NCI-H2227 (cell line): ENCODE measurements around the gene ULBP1.
"Not testable (repeated sequence)": the region's sequence is repeated elsewhere in the genome, so short reads cannot be mapped to it uniquely, and the experiment has no call there.

ENCODE experiments used
- DNase-seq: peaks from one replicate; lab custom pipeline; 2025; ENCODE audit not compliant: unreplicated experiment; lab: John Stamatoyannopoulos, UW

Gene ULBP1, protein sequence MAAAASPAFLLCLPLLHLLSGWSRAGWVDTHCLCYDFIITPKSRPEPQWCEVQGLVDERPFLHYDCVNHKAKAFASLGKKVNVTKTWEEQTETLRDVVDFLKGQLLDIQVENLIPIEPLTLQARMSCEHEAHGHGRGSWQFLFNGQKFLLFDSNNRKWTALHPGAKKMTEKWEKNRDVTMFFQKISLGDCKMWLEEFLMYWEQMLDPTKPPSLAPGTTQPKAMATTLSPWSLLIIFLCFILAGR

DNA sequence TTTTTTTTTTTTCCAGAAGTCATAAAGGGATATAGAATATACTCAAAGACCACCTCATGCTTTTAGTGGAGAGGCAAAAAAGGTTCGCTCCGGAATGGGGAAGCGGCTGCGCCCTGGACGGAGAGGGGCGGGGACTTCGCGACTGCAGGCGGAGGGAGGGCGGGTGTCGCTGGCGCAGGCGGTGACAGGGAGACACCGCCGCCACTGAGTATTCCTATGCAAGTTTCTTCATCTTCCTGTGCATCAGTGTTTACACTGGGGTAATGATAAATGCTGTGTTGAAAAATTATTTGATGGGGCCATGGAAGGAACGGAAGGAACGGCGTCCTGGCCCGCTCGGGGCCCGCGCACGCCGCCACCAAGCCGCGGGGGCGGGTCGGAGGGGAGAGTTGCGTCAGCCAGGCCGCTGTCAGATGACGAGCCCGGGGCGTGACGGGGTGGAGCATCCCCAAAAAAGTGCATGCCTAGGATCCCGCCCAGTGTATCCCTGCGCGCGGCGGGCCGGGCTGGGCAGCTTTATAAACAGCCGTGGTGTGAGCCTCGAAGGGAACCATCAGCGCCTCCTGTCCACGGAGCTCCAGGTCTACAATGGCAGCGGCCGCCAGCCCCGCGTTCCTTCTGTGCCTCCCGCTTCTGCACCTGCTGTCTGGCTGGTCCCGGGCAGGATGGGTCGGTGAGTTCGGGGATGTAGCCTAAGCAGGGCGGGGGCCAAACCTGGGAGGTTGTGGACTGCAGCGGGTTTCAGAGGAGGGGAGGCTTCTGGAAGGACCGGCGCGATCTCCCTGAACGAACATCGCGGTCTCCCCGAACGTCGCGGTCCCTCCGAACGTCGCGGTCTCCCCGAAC lies at the start of gene ULBP1:
Gene ULBP1 (plus strand): TSS at position 482 of the 846 bp plus-strand sequence. CDS start 107 bp downstream, at position 589.
- DNase-seq: peak; percentile 89

DNA sequence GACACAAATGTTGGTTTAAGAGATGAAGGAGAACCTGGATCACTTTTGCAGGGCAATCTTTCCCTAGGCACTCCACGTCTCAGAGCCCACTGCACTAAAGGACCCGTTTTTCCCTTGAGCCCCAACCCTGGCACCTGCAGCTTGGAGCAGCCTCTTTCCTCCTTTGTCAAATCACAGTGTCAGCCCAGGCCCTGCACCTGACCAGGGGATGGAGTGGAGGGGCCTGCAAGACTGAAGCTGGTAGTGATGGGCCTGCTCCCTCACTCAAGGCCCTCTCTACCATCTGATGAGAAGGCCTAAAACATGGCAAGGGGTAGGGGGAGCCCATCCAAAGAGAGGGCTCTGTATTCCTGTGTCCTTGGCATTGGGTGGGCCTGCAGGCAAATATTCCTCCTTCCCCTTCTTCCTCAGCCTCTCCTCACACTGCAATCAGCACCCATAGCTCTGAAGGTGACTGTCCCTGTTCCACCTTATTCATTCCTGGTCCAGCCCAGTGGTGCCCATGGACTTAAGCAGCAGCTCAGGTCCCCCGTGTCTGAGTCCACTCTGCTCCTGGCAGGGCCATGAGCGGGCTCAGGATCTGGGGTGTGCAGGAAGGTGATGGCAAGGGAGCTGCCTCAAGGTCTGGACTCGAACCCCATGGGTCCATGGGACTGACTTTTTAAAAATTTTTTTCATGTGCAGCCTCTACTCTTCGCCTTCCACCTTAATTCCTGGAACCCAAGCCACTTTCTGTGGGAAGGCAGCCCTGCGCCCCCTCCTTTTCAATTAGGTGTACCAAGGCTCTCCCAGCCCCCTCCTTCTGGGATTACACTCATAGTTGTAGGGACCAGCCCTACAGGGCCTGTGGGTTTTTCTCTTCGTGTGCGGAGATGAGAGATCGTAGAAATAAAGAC lies 47.5 kb upstream of the ULBP1 start:
- no peak for DNase-seq

DNA sequence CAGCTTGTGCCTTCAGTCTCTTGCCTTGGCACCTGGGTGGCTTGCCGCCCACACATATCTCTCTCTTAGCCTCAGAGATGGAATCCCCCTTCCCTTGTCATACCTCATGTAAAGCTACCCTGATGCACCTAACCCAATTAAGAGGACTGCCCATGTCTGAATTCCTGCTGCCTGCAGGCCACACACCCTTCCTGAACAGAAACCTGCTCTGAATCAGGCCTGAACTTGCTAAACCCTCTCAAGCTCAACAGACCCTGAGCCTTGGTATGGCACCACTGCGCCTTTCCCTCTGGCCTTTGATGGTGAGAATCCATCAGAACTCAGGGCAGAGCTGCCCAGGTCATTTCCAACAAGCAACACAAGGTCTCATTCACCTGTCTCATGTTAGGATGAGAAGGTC lies 46.1 kb upstream of the ULBP1 start:
- DNase-seq: no peak

DNA sequence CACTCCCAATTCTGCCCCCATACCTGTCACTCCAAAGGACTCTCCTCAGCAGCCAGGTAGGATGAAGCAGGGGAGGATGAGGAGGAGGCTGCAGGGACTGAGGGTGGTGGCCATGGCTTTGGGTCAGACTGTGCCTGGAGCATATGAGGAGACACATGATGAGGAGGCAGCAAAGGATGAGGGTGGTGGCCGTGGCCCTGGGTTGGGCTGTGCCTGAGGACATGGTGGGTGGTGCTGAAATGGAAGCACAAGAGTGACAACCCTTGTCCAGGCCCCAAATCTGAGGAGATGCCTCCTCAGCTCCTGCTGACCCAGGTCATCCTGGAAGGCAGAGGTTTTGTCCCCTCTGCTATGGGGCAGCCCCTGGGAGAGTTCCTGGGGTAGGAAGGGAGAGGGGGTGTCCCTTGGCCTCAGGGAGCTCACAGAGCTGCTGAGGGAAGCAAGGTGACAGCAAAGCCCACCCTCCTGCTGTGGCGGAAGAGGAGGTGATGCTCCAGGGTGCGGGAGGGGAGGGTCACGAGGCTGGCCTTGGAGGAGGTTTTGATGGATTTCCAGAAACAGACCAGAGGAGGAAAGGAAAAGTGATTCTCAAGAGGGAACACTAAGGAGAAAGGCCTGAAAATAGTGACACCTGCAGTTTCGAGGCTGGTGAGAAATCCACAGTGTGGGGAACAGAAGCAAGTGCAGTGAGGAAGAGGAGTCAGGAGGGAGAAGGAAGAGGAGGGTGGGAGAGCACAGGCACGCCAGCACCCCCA lies 45.4 kb upstream of the ULBP1 start:
- no peak for DNase-seq

DNA sequence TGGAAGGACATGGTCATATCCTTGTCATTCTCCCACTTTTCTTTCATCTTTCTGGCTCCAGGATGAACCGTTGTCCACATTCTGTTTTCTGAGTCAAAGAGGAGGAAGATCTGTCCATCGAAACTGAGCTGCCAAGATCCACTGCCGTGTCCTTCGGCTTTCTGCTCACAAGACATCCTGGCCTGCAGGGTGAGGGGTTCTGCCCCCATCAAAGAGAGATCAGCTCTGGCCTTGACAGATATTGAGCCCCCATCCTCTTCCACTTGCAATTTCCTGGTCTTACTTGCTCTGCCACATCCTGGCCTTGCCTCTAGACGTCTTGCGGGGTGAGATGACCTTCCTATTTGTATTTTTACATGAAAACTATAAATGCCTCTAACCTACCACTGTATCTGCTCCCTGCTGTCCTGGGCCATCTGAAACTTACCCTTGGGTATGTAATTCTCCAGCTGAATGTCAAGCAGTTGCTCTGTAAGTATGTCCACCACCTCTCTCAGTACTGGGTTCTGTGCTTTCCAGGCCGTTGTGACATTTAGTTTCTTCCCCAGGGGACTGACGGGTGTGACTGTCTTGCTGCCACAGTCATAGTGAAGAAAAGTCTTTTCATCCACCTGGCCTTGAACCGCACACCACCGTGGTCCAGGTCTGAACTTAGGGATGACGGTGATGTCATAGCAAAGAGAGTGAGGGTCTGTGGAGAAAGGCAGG lies 44.5 kb upstream of the ULBP1 start:
- DNase-seq: not testable (repeated sequence)

DNA sequence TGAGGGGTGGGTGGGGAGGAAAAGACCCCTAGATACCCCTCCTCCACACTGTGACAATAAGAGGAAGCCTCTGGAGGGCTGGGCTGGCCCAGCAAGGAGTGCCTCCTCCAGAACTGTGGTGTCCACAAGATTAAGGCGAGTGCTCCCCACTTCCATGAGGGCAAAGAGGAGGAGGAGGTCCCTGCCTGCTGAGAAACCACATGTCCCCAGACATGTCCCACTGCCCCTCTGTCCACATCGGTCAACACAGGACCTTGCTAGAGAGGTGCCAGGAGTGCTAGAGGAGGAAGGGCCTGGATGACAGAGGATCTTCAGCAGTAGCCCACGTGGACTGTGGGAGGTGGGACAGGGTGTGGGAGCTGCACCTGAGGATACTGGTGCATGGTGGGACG lies 43.9 kb upstream of the ULBP1 start:
- DNase-seq: no peak

DNA sequence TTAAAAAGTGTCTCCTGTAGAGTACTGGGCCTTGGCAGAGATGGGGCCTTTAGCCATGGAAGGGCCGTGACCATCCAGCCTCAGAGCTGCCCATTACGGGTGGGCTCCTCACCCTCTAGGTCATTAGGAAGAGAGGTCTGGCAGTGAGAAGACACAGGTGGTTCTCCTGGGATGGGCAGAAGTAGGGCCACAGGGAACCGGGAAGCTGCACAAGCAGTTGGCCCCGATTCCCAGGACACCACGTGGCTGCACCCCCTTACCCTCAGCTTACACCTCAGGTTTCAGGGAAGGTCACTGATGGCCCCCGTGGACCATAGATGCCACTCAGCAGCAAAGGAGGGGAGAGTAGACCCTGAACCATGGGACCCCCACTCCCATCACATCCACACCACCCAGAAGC lies 42.4 kb upstream of the ULBP1 start:
- DNase-seq: no peak

DNA sequence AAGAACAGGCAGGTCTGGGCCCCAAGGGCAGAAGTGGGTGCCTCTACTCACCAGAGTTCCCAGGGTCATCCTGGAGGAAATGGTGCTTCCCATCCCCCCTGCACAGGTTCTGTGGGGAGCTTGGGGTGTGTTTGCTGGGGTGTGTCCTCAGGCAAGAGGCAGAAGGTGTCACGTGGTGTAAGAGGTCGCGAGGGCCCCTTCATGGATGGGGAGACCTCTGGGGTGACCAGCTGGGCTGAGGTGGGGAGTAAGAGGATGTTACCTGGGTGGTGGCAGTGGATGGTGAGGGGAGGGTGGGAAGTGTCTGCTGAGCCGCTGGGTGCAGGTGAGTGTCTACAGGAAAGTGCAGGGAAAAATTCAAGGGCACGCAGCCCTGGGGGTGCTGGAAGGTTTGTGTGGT lies 41.7 kb upstream of the ULBP1 start:
- DNase-seq: not testable (repeated sequence)

DNA sequence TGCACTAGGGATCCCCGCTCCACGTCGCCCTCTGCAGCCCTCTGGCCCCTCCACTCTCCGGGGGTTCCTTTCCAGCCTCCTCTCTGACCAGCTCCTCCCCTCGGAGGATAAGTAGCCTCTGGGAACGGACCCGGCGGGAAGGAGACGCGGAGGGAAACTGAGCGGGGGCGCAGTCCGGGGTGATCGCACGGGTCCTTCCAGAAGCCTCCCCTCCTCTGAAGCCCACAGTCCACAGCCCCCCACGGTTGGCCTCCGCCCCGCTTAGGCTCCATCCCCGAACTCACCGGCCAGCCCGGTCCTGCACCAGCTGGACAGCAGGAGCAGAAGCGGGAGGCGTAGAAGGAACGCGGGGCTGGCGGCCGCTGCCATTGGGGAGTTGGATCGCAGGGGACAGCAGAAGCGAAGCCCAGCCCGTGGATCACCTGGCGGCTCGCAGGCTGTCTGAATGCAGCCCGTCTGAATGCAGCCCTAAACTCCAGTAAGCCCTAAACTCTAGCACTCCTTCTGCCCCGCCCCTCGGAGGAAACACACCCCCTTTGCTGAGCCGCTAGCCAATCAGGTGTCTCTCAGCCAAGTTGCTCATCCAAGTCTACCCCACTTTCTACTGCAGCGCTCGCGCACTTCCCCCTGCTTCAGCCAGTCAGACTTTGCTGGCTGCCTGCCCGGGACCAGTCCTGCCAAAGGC lies 41.0 kb upstream of the ULBP1 start, which contains the start of gene RAET1G:
Gene RAET1G (minus strand): TSS at position 480 of the 685 bp plus-strand sequence. CDS start 111 bp downstream, at position 369.
- peak; percentile 75 for DNase-seq

DNA sequence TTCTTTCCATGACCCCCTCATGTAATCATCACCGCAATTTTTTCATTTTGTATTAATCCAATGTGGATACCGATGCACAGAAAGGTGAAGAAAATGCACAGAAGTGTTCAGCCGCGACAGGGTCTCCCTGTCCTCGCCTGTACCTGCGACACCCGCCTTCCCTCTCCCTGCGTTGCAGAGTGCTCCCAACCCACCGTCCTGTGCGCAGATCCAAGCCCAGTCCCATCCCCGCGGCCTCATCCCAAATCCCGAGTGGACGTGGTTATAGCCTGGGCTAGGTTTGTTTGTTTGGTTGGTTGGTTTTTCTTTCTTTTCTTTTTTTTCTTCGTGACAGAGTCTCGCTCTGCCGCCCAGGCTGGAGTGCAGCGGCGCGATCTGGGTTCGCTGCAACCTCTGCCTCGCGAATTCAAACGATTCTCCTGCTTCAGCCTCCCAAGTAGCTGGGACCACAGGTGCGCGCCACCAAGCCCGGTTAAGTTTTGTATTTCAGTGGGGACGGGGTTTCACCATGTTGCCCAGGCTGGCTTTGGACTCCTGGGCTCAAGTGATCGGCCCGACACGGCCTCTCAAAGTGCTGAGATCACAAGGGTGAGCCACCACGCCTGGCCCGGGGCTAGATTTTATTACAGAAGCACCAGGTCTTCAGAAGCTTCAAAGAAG lies 40.3 kb upstream of the ULBP1 start:
- DNase-seq: no peak

DNA sequence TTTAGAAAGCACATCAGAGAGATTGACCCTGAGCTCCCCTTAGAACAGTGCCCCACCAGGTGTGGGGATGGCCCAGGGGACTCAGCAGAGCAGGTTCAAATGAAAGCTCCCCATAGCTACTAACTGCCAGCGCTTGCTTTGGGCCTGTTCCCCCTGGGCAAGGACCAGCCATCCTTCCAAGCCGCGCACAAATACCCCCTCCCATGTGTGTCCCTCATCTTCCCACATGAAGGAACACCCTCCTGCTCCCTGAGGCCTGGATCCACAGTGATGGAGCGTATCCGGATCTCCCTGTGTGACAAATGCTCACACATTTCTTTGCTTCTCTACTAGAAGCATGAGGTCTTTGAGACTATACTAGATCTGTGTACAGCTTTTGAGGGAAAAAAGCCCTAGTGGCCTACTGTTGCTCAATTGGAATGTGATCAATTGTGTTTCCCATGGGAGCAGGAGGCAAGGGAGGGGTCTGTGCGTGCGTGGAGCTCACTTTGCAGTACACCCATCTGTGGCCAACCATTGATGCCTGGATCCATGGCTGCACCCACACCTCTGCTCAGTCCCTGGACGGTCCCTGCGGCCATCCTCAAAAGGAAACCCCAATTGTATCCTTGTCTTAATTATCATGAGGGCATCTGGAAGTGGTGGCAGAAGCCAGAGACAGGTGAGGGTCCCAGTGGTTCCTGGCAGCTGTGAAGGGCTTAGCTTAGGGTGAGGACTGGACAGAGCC lies 39.4 kb upstream of the ULBP1 start:
- DNase-seq: no peak

DNA sequence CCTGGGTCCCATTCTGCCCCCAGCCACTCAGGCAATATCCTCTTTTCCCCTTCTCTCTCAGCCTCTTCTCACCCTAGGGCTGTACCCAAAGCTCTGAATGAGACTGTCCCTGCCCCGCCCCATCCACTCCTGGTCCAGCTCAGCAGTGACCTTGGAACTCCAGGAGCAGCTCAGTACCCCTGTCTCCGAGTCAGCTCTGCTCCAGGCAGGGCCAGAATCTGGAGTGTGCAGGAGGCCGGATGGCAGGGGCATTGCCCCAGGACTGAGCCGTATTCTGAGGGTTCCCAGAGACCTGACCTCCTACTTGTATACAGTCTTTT lies 38.9 kb upstream of the ULBP1 start:
- DNase-seq: no peak

DNA sequence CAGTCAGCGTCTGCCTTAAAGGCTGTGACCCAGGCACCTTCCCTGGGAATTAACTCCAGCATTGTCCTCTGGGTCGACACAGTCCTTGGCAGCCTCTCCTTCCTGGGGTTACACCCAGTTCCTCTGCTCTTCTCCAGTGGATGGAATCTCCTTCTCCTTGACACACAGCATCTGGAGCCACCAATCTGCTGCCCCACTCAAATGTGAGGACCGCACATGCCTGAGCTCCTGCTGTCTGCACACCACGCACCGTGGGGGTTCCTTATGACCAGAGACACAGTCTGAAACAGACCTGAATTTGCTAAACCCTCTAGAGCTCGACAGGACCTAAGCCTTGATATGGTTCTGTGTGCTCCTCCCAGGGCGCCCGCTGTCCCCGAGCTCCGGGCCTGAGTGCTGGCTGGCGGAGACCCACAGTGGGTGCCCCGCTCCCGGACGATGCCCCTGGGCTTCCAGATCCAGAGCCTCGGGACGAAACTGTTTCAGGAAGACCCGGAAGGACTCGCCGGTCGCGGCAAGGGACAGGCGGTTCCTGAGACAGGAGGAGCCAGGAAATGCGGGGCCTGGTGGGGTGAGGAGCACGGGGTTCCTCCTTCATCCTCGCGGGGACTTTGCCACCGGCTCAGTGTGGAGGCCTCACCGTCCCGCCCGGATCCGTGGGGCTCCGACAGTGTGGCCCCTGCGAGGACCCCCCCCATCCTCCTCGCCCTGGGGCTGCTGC lies 38.3 kb upstream of the ULBP1 start:
- DNase-seq: no peak

DNA sequence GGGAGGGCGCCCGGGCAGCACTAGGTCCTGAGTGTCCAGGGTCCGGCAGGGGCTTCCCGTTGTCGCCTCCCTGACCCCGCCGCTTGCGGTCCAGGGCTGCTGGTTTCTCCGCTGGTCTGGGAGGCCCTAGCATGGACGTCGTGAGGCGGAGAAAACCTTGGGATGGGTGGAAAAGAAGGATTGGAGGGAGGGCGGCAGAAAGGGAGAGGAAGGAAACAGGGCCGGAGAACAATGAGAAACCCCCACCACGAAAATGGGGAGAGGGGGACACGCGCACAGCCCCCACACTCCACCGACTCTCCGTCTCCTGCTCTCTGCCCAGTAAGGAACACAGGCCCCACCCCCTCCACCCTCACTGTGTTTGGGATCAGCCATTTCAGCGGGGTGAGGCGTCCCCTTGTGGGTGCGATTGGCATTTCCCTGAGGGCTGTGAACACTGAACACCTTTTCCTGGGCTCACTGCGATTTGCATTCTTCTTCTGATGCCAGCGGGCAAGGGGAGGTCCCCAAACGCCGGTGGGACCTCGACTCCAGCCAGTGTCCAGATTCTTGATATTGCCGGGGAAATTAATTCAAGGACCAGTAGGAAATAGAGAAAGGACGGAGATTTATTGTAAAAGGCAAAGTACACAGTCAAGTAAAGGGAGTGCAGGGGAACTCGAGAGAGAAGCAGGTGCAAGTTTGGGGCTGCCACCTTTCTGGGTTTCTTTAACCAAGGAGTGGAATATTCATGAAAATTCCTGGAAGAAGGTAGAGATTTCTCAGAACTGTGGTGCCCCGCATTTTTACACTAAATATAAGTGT lies 37.6 kb upstream of the ULBP1 start:
- peak; percentile 78 for DNase-seq

DNA sequence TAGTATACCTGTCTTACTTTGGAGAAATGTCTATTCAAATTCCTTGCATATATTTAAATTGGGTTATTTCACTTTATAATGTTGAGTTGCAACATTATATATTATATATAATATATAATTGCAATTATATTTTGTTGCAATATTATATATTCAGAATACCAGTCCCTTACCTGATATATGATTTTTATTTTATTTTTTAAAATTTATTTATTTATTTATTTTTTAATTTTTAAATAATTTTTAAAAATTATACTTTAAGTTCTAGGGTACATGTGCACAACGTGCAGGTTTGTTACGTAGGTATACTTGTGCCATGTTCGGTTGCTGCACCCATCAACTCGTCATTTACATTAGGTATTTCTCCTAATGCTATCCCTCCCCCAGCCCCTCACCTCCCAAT lies 36.7 kb upstream of the ULBP1 start:
- DNase-seq: not testable (repeated sequence)

DNA sequence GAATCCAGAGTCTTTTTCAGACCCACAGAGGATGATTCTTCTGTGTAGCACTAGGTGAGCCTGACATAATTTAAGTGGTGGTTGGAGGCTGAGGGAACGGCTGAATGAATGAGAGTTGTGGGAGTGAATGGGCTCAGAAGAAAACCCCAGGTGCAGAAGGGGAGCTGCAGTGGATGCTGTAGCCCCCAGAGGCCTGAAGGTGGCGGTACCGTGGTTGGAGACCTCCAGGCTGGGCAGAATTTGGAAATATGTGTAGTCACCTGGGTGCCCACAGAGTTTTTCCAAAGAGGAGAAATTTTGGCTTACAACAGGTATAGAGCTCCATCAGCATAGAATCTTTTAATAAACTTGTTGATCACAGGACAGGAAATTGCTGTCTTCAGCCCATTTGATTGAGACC lies 34.3 kb upstream of the ULBP1 start:
- DNase-seq: peak; percentile 8

DNA sequence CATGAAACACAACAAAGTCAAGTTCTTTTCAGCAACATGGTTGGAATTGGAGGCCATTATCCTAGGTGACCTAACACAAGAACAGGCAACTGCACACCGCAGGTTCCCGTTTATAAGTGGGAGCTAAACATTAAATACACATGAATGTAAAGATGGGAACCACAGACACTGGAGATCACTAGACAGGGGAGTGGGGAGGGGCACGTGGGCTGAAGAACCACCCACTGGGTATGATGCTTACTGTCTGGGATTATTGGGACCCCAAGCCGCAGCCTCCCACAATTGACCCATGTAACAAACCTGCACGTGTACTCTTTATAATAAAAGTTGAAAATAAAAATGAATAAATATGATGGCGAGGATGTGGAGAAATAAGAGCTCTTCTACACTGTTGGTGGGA lies 32.2 kb upstream of the ULBP1 start:
- DNase-seq: no peak
